Effector CD4-positive, alpha-beta T cell (primary cell): Measurements from ENCODE around the gene CLTRN.

Experiments used
- DNase-seq: peaks from one replicate; pipeline ENCODE4 v3.0.0-alpha.2; 2020

CLTRN gene

GRCh38 chrX:15646543-15646942 is 18.1 kb downstream of the CLTRN start:
- DNase-seq, result no peak

GRCh38 chrX:15646031-15646430 is 18.6 kb downstream of the CLTRN start:
- DNase-seq, result no peak

GRCh38 chrX:15645266-15645665 is 19.3 kb downstream of the CLTRN start:
- DNase-seq, result no peak

GRCh38 chrX:15644560-15644872 is 20.1 kb downstream of the CLTRN start:
- no peak for DNase-seq

GRCh38 chrX:15643786-15644559 is 20.6 kb downstream of the CLTRN start:
- DNase-seq, result no peak

GRCh38 chrX:15631637-15632036 is 33.0 kb downstream of the CLTRN start:
- no peak for DNase-seq

GRCh38 chrX:15623054-15623453 is 41.6 kb downstream of the CLTRN start:
- DNase-seq, result no peak

GRCh38 chrX:15619053-15619755 is 45.4 kb downstream of the CLTRN start:
- DNase-seq, result no peak

- DNase-seq, result no peak
Observed at GRCh38 chrX:15617111-15617510, 47.5 kb downstream of the CLTRN start.

GRCh38 chrX:15616531-15616930 is 48.1 kb downstream of the CLTRN start:
- no peak for DNase-seq

GRCh38 chrX:15607067-15607466 is 57.5 kb downstream of the CLTRN start:
- DNase-seq, result no peak

- DNase-seq, result no peak
Observed at GRCh38 chrX:15606136-15606535, 58.5 kb downstream of the CLTRN start.

GRCh38 chrX:15605226-15605625 is 59.4 kb downstream of the CLTRN start:
- no peak for DNase-seq

- no peak for DNase-seq
Observed at GRCh38 chrX:15602761-15603160, 61.8 kb downstream of the CLTRN start.

- DNase-seq, result no peak
Observed at GRCh38 chrX:15601932-15602331, 62.7 kb downstream of the CLTRN start.

GRCh38 chrX:15600745-15601144 is 63.9 kb downstream of the CLTRN start, which contains the start of gene ACE2:
TSS of gene ACE2 (minus strand) at chrX:15600960. CDS start at chrX:15600911, 49 bp downstream.
- no peak for DNase-seq

- DNase-seq, result no peak
Observed at GRCh38 chrX:15600049-15600448, 64.6 kb downstream of the CLTRN start.

GRCh38 chrX:15599461-15599860 is 65.1 kb downstream of the CLTRN start:
- no peak for DNase-seq

- no peak for DNase-seq
Observed at GRCh38 chrX:15598026-15598425, 66.6 kb downstream of the CLTRN start.

- no peak for DNase-seq
Observed at GRCh38 chrX:15594371-15594770, 70.2 kb downstream of the CLTRN start.

- no peak for DNase-seq
Observed at GRCh38 chrX:15579778-15580747, 84.5 kb downstream of the CLTRN start.
